ENCODE results near the gene PRKN. TPM values are rescaled to one million over a fixed set of nuclear protein-coding genes. Genes with fewer than 3 reads are reported as not detected.

The PRKN gene
- total and polyA plus RNA-seq, 2 experiments from 2014 or later: 0.10 to 0.84 TPM

- no peaks in the 10 kb centered on the region for H3F3A ChIP-seq (replicated peaks; ENCODE audit: low read depth)
- Mint-ChIP-seq H3K36me3 (ENCODE audit: low read depth) (no peaks in the 10 kb centered on the region), H3K9me3 (no peaks in the 10 kb centered on the region), H3K4me1 (no peaks in the 10 kb centered on the region), H3K4me3 (no peak overlapping the region), H3K27me3 (ENCODE audit: insufficient read depth, low read depth, poor library complexity) (no peaks in the 10 kb centered on the region), H3K27ac (no peak overlapping the region)
- TF ChIP-seq POLR2AphosphoS5 (IDR thresholded peaks at IDR 0.05; ENCODE audit: low read depth) (no peak), STAT1 (IDR thresholded peaks at IDR 0.05; ENCODE audit: unreplicated experiment) (no peak), ZNF114 (CRISPR knock-in tag; IDR thresholded peaks at IDR 0.05) (no peak), CREB1 (CRISPR knock-in tag; IDR thresholded peaks at IDR 0.05; ENCODE audit: low read depth) (no peak), CTCF (conservative IDR thresholded peaks at IDR 0.05; ENCODE audit: low read depth in 2 of 2) (no peak), ZNF331 (CRISPR knock-in tag; IDR thresholded peaks at IDR 0.05; ENCODE audit: low read depth) (no peak), ETS1 (IDR thresholded peaks at IDR 0.05) (no peak), EZH2phosphoT487 (IDR thresholded peaks at IDR 0.05; ENCODE audit: unreplicated experiment) (no peak), JUNB (IDR thresholded peaks at IDR 0.05; ENCODE audit: unreplicated experiment) (no peak), ZNF462 (CRISPR knock-in tag; IDR thresholded peaks at IDR 0.05) (no peak), NANOG (IDR thresholded peaks at IDR 0.05; ENCODE audit: borderline replicate concordance) (no peak), REST (IDR thresholded peaks at IDR 0.05; ENCODE audit: unreplicated experiment) (no peak), EZH2 (IDR thresholded peaks at IDR 0.05; ENCODE audit: low read depth, unreplicated experiment) (no peak)
- no peaks in the 10 kb centered on the region for H4K20me1 ChIP-seq (replicated peaks; ENCODE audit: insufficient read depth)
- no peaks in the 10 kb centered on the region for H3K4me1 ChIP-seq (ENCODE audit: insufficient read depth)
- no peak overlapping the region for H3K4me2 ChIP-seq
- H3K27me3 ChIP-seq (ENCODE audit: insufficient read depth): no peaks in the 10 kb centered on the region
- no peak overlapping the region for H3K4me3 ChIP-seq
- no peak overlapping the region for H2AFZ ChIP-seq
- no peak overlapping the region for H3K27ac ChIP-seq (ENCODE audit: low read depth)
- H3K79me2 ChIP-seq (replicated peaks; ENCODE audit: insufficient read depth): no peaks in the 10 kb centered on the region
- no peaks in the 10 kb centered on the region for H3K36me3 ChIP-seq (ENCODE audit: insufficient read depth)
- DNase-seq (ENCODE audit: low spot score) (no peak), ATAC-seq (no peak)
- no peaks in the 10 kb centered on the region for H3K9me2 ChIP-seq (ENCODE audit: insufficient read depth)
These were observed 509.6 kb downstream of the PRKN start for GRCh38 chr6:162217811-162218493.

All from GM23338 (cell line).